HG03521 (cell line): ENCODE measurements around the gene SEC61B.

Experiments
- ATAC-seq: cut with Tn5 transposase; IDR thresholded peaks from one replicate; pipeline ENCODE4 v1.9.1; 2021; ENCODE audit warnings: mild to moderate bottlenecking, moderate library complexity; ENCODE audit not compliant: unreplicated experiment

Gene SEC61B

GRCh38 chr9:99266255-99267023 lies 44.4 kb downstream of the SEC61B start:
- ATAC-seq, result peak; percentile 57

- no peak for ATAC-seq
Observed at GRCh38 chr9:99269416-99269815, 47.3 kb downstream of the SEC61B start.

- ATAC-seq, result no peak
Observed at GRCh38 chr9:99270491-99270890, 48.4 kb downstream of the SEC61B start.

GRCh38 chr9:99272836-99273235 lies 50.8 kb downstream of the SEC61B start:
- ATAC-seq, result no peak

GRCh38 chr9:99274016-99274415 lies 51.9 kb downstream of the SEC61B start:
- no peak for ATAC-seq

- no peak for ATAC-seq
Observed at GRCh38 chr9:99274495-99274894, 52.4 kb downstream of the SEC61B start.
